ENCODE measurements around the gene DAPK1.
A peak's percentile ranks its signal among the peaks of the same experiment; 100 is the strongest.

Gene DAPK1

GRCh38 chr9:87497604-87498045 is at the start of gene DAPK1:
DAPK1 (plus strand) TSS chr9:87497867; CDS start chr9:87499078, 1,211 bp downstream.
- no peak for FAIRE-seq

- no peak for FAIRE-seq
These were observed 46.5 kb upstream of the DAPK1 start for GRCh38 chr9:87451149-87451548.

- FAIRE-seq, result no peak
These were observed 42.3 kb upstream of the DAPK1 start for GRCh38 chr9:87455407-87455806.

- FAIRE-seq, result peak; percentile 14
These were observed 36.4 kb upstream of the DAPK1 start for GRCh38 chr9:87461256-87461655.

DNA sequence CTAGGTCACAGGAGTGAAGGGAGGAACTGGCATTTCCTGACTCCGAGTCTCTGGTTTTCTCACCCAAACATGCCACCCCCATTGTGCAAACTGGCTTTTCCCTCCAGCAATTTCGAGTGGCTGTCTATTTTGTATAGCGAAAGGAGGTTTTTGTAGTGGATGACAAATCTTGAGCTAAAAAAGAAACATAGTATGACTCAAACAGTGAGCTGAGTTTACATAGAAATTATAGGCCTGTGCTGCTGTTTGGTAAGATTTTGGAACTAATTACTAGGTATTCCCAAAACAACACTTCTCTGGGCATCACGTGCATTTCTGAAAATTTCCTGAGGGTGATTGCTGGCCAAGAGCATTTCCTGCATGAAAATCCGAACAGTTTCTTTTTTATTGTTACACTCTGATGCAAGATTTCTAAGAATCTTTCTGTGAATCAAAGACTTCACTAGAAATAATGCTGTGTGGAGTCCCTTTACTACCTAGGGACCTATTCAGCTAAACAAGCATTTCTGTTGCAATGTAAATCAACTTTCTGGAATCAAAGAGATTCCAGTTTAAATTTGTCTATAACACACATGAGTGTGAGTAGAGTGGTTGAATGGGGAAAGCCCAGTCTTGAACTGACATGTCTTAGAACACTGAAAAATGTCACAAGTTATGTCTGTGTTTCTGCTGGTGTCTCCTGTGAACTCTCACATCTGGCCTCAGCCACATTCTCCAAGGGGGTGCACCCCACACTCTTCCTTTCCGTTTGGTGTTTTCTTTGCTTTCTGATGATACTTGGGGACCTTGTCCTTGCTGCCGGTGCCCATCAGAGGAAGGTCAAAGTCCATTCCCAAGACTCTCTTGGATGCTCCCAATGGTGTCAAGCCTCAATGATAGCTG is 33.3 kb upstream of the DAPK1 start:
- FAIRE-seq, result no peak

DNA sequence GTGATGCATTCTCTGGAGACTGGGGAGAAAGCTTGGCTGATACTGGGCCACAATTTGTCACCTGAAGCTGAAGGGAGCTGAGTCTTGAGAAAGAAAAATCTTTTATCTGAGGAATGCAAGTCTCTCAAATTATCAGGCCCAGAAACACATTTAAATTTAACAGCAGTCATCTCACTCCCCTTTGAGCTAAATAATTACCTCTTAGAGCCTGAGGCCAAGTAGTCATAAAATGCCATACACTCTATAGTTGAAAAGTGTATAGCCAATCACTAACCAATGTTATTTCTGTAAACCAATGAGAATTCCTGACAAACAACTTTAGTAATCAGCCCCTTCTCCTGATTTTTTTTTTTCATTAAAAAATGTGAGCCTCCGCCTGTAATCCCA is 32.7 kb upstream of the DAPK1 start:
- no peak for FAIRE-seq

DNA sequence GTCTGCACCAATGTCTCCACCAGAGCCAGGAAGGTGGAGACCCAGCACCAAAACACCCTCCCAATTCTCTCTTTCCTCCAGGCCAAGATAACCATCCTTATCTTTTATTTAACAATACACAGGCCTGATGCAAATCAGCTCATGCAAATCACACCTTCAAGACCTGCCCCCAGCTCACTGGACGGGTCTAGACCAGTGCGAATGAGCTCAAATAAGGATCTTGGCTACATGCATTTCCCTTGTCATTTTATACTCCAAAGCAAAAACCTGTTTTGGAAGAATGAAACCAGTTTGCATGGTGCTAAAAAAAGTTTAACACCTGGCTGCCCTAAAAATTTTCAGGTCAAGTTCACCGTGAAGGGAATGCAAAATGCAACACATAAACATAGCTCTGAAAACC is 31.9 kb upstream of the DAPK1 start:
- FAIRE-seq, result no peak

- FAIRE-seq, result no peak
These were observed 30.5 kb upstream of the DAPK1 start for GRCh38 chr9:87467187-87467586.

GRCh38 chr9:87469793-87470465 is 27.7 kb upstream of the DAPK1 start:
- FAIRE-seq, result no peak

DNA sequence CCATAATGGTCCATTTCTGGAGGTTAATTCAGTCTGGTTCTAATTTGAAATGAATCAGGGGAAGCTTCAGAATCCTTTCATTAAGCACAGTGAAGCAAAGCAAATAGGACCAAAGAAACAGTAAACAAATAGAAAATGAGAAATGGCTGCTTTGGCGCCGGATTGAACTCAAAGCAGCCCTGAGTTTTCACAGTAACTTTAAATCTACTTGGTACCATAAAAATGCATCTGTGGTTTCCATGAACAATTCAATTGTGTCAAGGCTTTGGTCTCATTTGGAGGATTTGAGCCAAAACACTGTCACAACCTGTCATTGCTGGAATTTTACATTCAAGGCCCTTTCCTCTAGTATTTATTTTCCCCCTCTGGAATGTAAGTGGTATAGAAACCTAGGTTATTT is 25.9 kb upstream of the DAPK1 start:
- no peak for FAIRE-seq

GRCh38 chr9:87475463-87475862 is 22.2 kb upstream of the DAPK1 start:
- FAIRE-seq, result no peak

DNA sequence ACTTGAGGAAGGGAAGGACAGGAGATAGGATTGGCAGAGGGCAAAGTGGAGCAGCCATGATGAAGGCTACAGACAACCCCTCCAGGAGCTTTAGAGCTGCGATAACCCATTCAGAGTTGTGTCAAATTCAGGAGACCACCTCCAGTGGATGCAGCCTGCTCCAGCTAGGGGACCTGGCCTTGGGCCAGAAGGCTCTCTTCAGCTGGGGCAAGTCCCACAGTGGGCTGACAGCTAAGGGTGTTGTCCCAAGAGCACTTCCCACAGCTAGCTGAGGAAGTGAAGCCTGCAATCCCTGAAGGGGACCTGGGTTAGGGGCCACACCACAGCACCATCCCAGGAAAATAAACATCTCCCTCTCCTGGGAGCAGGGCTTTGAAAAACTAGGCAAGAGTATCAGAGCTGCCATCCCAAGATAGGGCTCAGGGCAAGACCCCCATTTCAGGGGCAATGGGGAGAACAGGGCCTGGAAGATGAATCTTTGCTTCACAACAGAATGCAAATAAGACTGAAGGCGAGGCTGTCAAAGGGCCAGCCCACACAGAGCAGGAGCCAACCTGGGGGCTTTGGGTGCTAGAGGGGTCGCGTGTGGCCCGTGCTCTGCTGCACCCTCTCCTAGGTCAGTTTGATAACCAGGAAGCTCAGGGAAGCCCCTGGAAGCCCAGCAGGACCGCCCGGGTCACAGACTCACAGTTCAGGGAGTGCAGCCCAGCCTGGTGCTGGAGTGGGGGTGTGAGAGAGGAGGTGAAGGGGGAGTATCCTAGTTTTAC is 19.3 kb upstream of the DAPK1 start:
- no peak for FAIRE-seq

DNA sequence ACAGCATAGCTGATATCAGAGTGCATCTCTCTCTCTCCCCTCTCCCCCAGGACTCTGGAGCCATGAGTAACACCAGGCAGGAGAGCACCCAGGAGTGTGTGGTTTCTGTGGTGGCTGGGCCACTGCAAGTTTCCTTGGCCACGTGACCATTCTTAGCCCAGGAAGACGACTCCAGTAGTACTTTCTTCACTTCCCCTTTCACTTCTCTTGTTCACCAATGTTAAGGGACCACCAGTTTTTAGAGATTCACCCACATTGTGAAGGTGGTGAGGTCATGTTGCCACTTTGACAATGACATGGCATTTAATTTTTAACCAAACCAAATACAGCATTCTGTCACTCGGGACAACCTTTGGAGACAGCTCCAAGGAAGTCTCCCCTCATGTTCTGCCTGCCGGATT is 17.9 kb upstream of the DAPK1 start:
- FAIRE-seq, result no peak

DNA sequence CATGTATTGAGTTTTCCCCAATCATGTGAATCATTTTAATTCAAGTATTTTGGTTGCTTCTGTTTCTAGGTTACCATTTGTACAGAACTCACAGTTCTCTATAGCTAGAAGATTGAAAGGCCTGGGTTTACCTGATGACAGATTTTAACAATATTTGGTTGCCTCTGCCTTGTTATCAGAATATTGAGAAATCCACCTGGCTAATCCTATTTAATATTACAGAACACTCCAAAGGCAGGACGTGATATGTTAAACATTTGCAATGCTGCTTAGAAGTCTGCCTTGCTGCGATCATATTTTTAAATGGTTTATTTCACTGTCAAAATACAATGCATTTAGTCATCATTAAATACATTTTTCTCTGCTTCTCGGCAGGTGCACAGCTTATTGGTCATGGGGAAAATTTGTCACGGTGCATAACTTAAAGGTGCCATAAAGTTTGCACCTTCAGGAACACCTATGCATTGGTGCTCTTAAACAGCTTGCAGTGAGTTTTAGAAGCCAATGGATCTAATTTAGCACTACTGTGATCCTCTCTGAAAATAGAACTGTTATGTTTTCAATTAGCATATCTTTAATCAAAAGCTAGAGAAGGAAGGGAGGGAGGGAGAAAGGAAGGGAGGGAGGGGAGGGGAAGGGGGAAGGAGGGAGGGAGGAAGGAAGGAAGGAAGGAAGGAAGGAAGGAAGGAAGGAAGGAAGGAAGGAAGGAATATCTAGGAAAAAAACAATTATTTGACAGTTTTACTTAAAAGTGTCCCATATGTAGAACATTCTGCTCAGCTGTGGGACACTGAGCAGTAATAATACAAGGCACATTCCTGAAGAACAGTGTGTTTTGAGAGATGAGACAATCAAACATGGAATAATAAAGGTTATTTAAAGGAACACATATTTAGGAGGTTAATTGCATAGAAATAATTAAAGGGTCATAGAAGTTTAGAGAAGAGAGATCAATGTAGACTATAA is 15.5 kb upstream of the DAPK1 start:
- FAIRE-seq, result no peak

GRCh38 chr9:87490225-87490624 is 7.4 kb upstream of the DAPK1 start:
- FAIRE-seq, result no peak

DNA sequence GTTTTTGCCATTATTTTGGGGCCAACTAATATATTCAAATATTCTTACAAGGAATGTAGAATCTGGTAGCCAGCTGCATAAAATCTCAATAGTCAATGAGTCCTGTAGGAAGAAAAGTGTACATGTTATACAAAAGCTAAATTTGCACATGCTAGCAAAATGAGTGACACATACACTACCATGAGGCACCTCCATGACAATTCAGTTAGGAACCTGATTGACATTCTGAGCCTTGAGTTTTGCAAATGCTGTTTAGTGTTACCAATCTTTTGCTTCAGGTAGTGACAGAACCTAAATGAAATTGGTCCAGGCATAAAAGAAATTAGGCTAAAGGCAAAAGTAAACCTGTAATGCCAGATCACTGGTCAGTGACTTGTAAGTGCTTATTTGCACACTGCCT is 6.8 kb upstream of the DAPK1 start:
- no peak for FAIRE-seq

DNA sequence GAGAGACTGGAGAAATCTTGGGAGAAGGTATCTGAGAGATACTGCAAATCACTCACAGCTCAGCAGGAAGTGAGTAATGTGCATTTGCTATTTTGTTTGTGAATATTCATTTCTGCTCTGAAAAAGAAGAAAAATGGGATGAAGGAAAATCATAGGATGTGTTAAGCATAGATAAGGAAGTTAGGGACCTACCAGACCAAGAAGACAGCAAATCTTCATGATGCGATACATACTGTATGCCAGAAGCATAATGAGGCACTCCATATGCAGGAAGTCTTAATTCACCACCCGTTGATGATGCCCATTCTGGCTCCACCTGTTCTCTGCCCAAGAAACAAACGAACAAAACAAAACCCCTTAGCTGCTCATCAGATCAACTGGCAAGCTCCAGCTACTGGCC is 6.1 kb upstream of the DAPK1 start:
- FAIRE-seq, result no peak

GRCh38 chr9:87492642-87493041 is 5.0 kb upstream of the DAPK1 start:
- FAIRE-seq, result no peak

- no peak for FAIRE-seq
These were observed 2.6 kb upstream of the DAPK1 start for GRCh38 chr9:87494970-87495471.

- no peak for FAIRE-seq
These were observed 525 bp upstream of the DAPK1 start for GRCh38 chr9:87497080-87497603.

- FAIRE-seq, result no peak
These were observed 561 bp downstream of the DAPK1 start for GRCh38 chr9:87498046-87498810.
